Cardiac muscle cell (in vitro differentiated cells and primary cell): ENCODE measurements around the gene NFKBIB. TPM values are rescaled to one million over a fixed set of nuclear protein-coding genes. Genes with fewer than 3 reads are reported as not detected.

ENCODE experiments used
- DNase-seq, 2 donors: peaks; one replicate each; pipeline versions ENCODE4 v3.0.0 to v3.0.0-alpha.2; 2010 to 2017; ENCODE audit warnings: low read depth in 1 of 2, low spot score in 1 of 2
- H3K27ac ChIP-seq: fragments of 200-600 bp; sonication (generic); 2 replicates; pipeline ENCODE4 v1.5.1; 2016
- H3K27me3 ChIP-seq: fragments of 200-600 bp; sonication (generic); 2 replicates; pipeline ENCODE4 v1.6.0; 2016; ENCODE audit warnings: control low read depth
- H3K36me3 ChIP-seq: fragments of 200-600 bp; sonication (generic); 2 replicates; pipeline ENCODE4 v1.5.1; 2016; ENCODE audit warnings: control low read depth
- H3K4me1 ChIP-seq: fragments of 200-600 bp; sonication (generic); 2 replicates; pipeline ENCODE4 v1.8.1; 2017; ENCODE audit warnings: low read depth, mild to moderate bottlenecking, mixed run types
- H3K4me3 ChIP-seq: fragments of 200-600 bp; sonication (generic); 2 replicates; pipeline ENCODE4 v1.5.1; 2016; ENCODE audit warnings: mild to moderate bottlenecking
- H3K9me3 ChIP-seq: fragments of 200-600 bp; sonication (generic); 2 replicates; pipeline ENCODE4 v1.5.1; 2017; ENCODE audit warnings: low read depth, mild to moderate bottlenecking, control low read depth
- polyA plus RNA-seq: library from polyadenylated mRNA; unstranded; fragments of >200 nt; fragmentation: Nextera tagmentation; extraction: Ambion mirVana; gene quantifications from 2 replicates; pipeline ENCODE4 v1.2.1, GENCODE V29; 2016
- total RNA-seq: library from RNA; depleted of rRNA; stranded (reverse); fragments of >200 nt; gene quantifications from 2 replicates; pipeline ENCODE4 v1.2.3, GENCODE V29; 2016
- TF ChIP-seq, protein P1 (sequence below): IDR thresholded peaks from 2 replicates; pipeline ENCODE4 v1.5.1; 2012; ENCODE audit warnings: low read depth, mild to moderate bottlenecking, low read length

Gene NFKBIB
- total and polyA plus RNA-seq, 2 experiments from 2014 or later = 14.7 to 19.6 TPM

DNA sequence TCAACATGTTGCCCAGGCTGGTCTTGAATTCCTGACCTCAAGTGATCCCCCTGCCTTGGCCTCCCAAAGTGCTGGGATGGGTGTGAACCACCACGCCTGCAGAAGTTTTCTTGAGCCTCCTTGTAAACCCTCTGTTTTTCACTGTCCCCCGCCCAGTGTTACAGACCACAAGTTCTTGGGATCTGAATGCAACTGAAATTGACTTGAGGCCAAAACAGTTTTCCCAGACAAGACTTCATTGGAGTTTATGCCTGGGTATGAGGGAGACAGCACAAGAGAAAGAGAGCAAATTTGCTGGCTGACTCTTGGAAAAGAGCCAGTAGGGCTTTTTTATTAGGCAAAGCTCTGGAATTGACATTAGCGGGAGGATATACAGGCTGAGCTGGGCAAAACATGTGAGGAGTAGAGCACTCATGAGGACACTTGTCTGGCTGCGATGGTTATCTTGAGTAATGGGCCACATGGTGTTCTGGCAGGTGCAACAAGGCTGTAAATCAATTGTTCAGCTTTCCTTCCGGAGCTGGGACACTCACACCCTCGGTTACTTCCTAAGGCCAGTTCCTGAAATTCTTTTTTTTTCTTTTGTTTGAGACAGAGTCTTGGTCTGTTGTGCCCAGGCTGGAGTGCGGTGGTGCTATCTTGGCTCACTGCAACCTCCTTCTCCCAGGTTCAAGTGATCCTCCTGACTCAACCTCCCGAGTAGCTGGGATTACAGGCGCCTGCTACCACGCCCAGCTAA, 37.3 kb upstream of the NFKBIB start:
- no peaks in the 10 kb centered on the region for H3K36me3 ChIP-seq
- H3K9me3 ChIP-seq = no peaks in the 10 kb centered on the region
- H3K27me3 ChIP-seq = no peaks in the 10 kb centered on the region
- H3K4me3 ChIP-seq = no peak overlapping the region
- peak overlapping the region; percentile 10 for H3K27ac ChIP-seq
- TF ChIP-seq, protein P1, sequence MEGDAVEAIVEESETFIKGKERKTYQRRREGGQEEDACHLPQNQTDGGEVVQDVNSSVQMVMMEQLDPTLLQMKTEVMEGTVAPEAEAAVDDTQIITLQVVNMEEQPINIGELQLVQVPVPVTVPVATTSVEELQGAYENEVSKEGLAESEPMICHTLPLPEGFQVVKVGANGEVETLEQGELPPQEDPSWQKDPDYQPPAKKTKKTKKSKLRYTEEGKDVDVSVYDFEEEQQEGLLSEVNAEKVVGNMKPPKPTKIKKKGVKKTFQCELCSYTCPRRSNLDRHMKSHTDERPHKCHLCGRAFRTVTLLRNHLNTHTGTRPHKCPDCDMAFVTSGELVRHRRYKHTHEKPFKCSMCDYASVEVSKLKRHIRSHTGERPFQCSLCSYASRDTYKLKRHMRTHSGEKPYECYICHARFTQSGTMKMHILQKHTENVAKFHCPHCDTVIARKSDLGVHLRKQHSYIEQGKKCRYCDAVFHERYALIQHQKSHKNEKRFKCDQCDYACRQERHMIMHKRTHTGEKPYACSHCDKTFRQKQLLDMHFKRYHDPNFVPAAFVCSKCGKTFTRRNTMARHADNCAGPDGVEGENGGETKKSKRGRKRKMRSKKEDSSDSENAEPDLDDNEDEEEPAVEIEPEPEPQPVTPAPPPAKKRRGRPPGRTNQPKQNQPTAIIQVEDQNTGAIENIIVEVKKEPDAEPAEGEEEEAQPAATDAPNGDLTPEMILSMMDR = no peak
- H3K4me1 ChIP-seq = peaks cover 19% of the 10 kb centered on the region
- DNase-seq = peak in 1 of 2 donors; percentile 47

DNA sequence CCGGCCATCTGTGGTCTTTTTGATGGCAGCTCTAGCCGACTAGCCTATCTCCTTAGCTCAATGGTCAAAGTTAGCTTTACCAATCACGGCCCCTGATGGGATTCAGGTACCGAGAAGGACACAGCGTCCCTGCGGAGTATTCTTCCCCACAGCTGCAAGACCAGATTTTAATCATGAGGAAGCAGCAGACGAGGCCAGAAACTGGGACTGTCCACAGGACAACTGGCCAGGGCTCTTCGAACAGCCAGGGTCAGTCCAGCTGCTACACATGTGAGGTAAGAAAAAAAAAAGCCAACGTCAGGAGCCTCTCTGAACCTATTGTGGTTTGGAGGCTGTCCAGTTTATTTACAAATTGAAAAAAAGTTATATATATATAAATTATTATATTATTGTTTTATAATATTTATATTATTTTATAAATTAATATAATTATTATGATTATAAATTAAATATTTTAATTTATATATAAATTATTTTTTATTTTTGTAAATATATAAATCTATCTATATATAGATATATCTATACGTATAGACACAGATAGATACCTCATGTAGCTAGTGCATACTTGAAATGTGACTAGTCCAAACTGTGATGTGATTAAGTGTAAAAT, 32.5 kb upstream of the NFKBIB start:
- Histone ChIP-seq H3K27me3 (no peaks in the 10 kb centered on the region), H3K4me1 (no peaks in the 10 kb centered on the region), H3K4me3 (no peak overlapping the region), H3K27ac (no peak overlapping the region), H3K9me3 (no peaks in the 10 kb centered on the region), H3K36me3 (no peaks in the 10 kb centered on the region)
- TF ChIP-seq, protein P1 = no peak
- DNase-seq = no peak

DNA sequence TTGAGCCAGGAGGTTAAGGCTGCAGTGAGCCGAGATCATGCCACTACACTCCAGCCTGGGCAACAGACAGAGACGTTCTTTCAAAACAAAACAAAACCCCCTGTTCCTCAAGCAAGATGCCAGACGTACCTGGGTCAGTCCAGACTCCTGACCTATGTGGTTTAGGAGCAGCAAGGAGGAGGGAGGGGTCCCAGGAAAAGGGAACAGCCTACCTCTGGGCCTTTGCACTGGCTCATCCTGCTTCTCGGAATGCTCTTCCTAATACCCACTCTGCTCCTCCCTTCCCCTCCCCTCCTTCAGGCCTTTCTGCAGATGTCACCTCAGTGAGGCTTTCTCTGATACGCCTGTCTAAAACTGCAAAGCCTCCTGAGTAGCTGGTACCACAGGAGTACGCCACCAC, 31.2 kb upstream of the NFKBIB start:
- Histone ChIP-seq H3K27ac (no peak overlapping the region), H3K4me1 (no peaks in the 10 kb centered on the region), H3K9me3 (no peaks in the 10 kb centered on the region), H3K36me3 (no peaks in the 10 kb centered on the region), H3K27me3 (no peaks in the 10 kb centered on the region), H3K4me3 (no peak overlapping the region)
- no peak for DNase-seq
- TF ChIP-seq, protein P1 = no peak

DNA sequence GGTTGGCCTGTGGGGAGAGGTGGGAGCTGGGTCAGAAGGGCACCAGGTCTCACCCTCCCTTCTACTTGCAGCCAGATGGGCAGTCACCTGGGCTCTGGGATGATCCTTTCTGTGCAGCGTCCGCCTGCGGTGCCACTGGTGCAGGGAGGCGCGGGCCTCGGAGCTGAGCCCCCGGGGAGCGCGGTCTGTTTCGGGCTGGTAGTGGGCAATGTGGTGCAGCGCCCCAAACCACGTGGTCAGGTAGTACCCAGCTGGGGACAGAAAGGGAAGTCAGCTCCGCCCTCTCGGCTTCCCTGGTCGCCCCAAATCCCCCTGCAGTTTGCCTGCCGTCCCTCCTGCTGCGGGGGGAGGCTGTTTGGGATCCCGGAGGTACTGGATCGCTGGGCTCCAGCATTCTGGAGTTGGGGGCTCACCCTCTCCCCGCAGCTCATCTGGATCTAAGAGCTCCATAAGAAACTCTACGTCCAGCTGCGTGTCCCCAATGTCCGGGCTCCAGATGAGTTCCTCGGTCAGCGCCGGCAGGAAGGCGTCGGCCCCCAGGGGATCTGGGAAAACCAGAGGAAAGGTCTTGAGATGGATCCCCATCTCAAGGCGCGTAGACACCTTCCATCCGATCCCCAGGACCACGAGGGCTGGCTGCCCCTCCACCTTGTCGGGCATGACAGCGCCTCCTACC, 30.5 kb upstream of the NFKBIB start:
- Histone ChIP-seq H3K27me3 (no peaks in the 10 kb centered on the region), H3K36me3 (no peaks in the 10 kb centered on the region), H3K9me3 (no peaks in the 10 kb centered on the region), H3K4me3 (peak overlapping the region; percentile 11), H3K4me1 (no peaks in the 10 kb centered on the region), H3K27ac (no peak overlapping the region)
- DNase-seq = no peak
- TF ChIP-seq, protein P1 = no peak

DNA sequence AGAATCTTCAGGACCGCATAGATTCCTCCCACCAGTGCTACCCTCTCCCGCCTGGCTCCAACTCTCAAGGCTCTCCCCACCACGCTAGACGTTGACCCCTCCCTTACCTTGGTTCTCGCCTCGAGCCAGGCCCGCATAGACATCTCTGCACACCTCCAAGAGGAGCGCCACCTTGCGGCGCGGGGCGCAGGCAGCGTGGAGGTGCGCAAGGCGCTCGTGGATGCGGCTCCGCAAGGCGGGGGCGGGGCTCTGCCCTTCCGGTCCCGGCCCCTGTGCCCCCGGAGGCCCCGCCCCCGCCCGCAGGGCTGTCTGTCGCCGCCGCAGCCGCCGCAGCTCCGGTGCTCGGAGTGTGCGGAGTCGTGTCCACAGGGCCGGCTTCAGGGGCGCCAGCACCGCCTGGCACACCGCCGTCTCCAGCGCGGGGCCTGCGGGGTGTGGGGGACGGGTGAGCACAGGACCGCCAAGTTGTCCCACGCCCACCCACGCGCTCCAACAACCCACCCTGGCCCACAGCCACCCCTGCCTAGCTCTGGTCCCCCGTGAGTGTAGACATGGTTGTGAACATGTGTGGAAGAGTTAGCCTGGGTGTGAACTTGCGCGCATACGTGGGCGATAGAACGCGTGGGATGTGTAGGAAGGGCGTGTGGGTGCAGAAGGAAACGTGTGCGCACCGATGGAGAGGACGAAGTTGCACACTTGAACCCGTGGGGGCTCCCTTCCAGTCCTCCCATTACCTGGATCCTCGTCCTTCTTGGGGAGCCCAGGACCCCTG, 29.7 kb upstream of the NFKBIB start:
- TF ChIP-seq, protein P1 = peak; percentile 77
- Histone ChIP-seq H3K36me3 (no peaks in the 10 kb centered on the region), H3K9me3 (no peaks in the 10 kb centered on the region), H3K4me3 (peak overlapping the region; percentile 11), H3K4me1 (no peaks in the 10 kb centered on the region), H3K27ac (no peak overlapping the region), H3K27me3 (no peaks in the 10 kb centered on the region)
- DNase-seq = peak; percentile 66 to 82
